SK-N-SH (cell line): Measurements from ENCODE around the gene RAB33B. TPM values are rescaled to one million over a fixed set of nuclear protein-coding genes. Genes with fewer than 3 reads are reported as not detected.

Experiments used
- CTCF ChIA-PET: fragments of 300-600, 350-600 bp; formaldehyde crosslinking; extraction: SDS; loops from one replicate; lab custom pipeline; 2021; lab: Yijun Ruan, JAX
- POLR2A ChIA-PET: fragments of 350-600 bp; sonication (Branson Sonifier 250); formaldehyde crosslinking; extraction: SDS; loops from one replicate; lab custom pipeline; 2020; ENCODE audit warnings: antibody characterized with exemption, inconsistent platforms; lab: Yijun Ruan, JAX
- DNase-seq: peaks from one replicate; pipeline ENCODE4 v3.0.0; 2012
- H2AFZ ChIP-seq: fragments of 200-600 bp; sonication (generic); 2 replicates; pipeline ENCODE4 v1.8.1; 2016; ENCODE audit warnings: antibody characterized with exemption, mild to moderate bottlenecking, low read depth
- H3F3A ChIP-seq: fragments of 200-600 bp; sonication (generic); replicated peaks from 2 replicates; pipeline ENCODE3; 2016; ENCODE audit warnings: antibody characterized with exemption, mild to moderate bottlenecking; ENCODE audit not compliant: insufficient read depth
- H3K27ac ChIP-seq, 2 experiments: fragments of 200-500 bp in 1 of 2; fragments of 200-600 bp in 1 of 2; sonication (Bioruptor generic) in 1 of 2; sonication (generic), shearing (Covaris generic) in 1 of 2; 2 replicates each; pipeline versions ENCODE4 v1.5.1 to v1.6.1; 2014 to 2016; ENCODE audit warnings: low read depth in 2 of 2, inconsistent platforms in 1 of 2, low read length in 1 of 2, mild to moderate bottlenecking in 1 of 2, mixed read lengths in 1 of 2
- H3K27me3 ChIP-seq: fragments of 200-600 bp; sonication (generic), shearing (Covaris generic); 2 replicates; pipeline ENCODE4 v1.6.1; 2016; ENCODE audit warnings: mixed run types; ENCODE audit not compliant: insufficient read depth
- H3K36me3 ChIP-seq, 2 experiments: fragments of 200-500 bp in 1 of 2; fragments of 200-600 bp in 1 of 2; sonication (Bioruptor generic) in 1 of 2; sonication (generic) in 1 of 2; replicated peaks in 1 of 2; 2 replicates each; pipeline versions ENCODE3 to v1.5.1; 2014 to 2016; ENCODE audit warnings: low read length in 1 of 2, mild to moderate bottlenecking in 1 of 2; ENCODE audit not compliant: insufficient read depth in 2 of 2, control insufficient read depth in 1 of 2
- H3K4me1 ChIP-seq, 2 experiments: fragments of 200-500 bp in 1 of 2; fragments of 200-600 bp in 1 of 2; sonication (Bioruptor generic) in 1 of 2; sonication (generic), shearing (Covaris generic) in 1 of 2; 2 replicates each; pipeline versions ENCODE4 v1.5.1 to v1.6.1; 2014 to 2016; ENCODE audit warnings: low read depth in 1 of 2, low read length in 1 of 2, mixed run types in 1 of 2; ENCODE audit not compliant: insufficient read depth in 2 of 2, control insufficient read depth in 1 of 2
- H3K4me2 ChIP-seq: fragments of 200-600 bp; sonication (generic), shearing (Covaris generic); 2 replicates; pipeline ENCODE4 v1.6.1; 2017; ENCODE audit warnings: mixed run types
- H3K4me3 ChIP-seq, 2 experiments: fragments of 200-500 bp in 1 of 2; fragments of 200-600 bp in 1 of 2; sonication (Bioruptor generic) in 1 of 2; sonication (generic), shearing (Covaris generic) in 1 of 2; 2 replicates each; pipeline versions ENCODE4 v1.5.1 to v1.8.1; 2014 to 2016; ENCODE audit warnings: low read depth in 2 of 2, inconsistent platforms in 1 of 2, low read length in 1 of 2, mild to moderate bottlenecking in 1 of 2, mixed read lengths in 1 of 2, moderate library complexity in 1 of 2
- H3K79me2 ChIP-seq: fragments of 200-600 bp; sonication (generic); 2 replicates; pipeline ENCODE4 v1.8.1; 2017; ENCODE audit warnings: mild to moderate bottlenecking; ENCODE audit not compliant: insufficient read depth
- H3K9ac ChIP-seq: fragments of 200-600 bp; sonication (generic); 2 replicates; pipeline ENCODE4 v1.6.1; 2017; ENCODE audit warnings: mixed run types
- H3K9me2 ChIP-seq: fragments of 200-600 bp; sonication (generic); 2 replicates; pipeline ENCODE4 v1.6.1; 2017; ENCODE audit warnings: mixed run types
- H3K9me3 ChIP-seq: fragments of 200-600 bp; sonication (generic); 2 replicates; pipeline ENCODE4 v1.6.1; 2017; ENCODE audit warnings: mixed run types, mild to moderate bottlenecking, moderate library complexity
- H4K20me1 ChIP-seq: fragments of 200-600 bp; sonication (generic); 2 replicates; pipeline ENCODE4 v1.6.1; 2017; ENCODE audit warnings: mild to moderate bottlenecking, mixed run types; ENCODE audit not compliant: insufficient read depth
- CHD2 ChIP-seq: fragments of 150-350 bp; IDR thresholded peaks from 2 replicates; pipeline ENCODE4 v1.6.1; 2018; ENCODE audit warnings: low read length; ENCODE audit not compliant: partially characterized antibody
- EZH2phosphoT487 ChIP-seq: fragments of 200-600 bp; sonication (generic); IDR thresholded peaks from 2 replicates; pipeline ENCODE4 v1.6.1; 2017; ENCODE audit warnings: low read depth, mixed run types, mild to moderate bottlenecking, antibody characterized with exemption, moderate library complexity, borderline replicate concordance
- FOSL2 ChIP-seq: IDR thresholded peaks from 2 replicates; pipeline ENCODE4 v1.4.0; 2012; ENCODE audit warnings: low read depth, mild to moderate bottlenecking, moderate library complexity, borderline replicate concordance
- FOXM1 ChIP-seq: IDR thresholded peaks from 2 replicates; pipeline ENCODE4 v1.4.0; 2012; ENCODE audit warnings: low read depth, mild to moderate bottlenecking
- GABPA ChIP-seq: IDR thresholded peaks from 2 replicates; pipeline ENCODE4 v1.4.0; 2012; ENCODE audit warnings: low read depth, mild to moderate bottlenecking
- GATA2 ChIP-seq: sonication (generic); formaldehyde crosslinking; IDR thresholded peaks from 2 replicates; pipeline ENCODE4 v1.5.0; 2020; ENCODE audit warnings: mild to moderate bottlenecking, missing genetic modification reagents
- JUND ChIP-seq: IDR thresholded peaks from 2 replicates; pipeline ENCODE4 v1.4.0; 2012
- MEF2A ChIP-seq: IDR thresholded peaks from 2 replicates; pipeline ENCODE4 v1.4.0; 2012; ENCODE audit warnings: low read depth, borderline replicate concordance
- MXI1 ChIP-seq: IDR thresholded peaks from 2 replicates; pipeline ENCODE4 v1.6.1; 2012; ENCODE audit warnings: mild to moderate bottlenecking, low read depth, low read length, improper control_type of control experiment
- NRF1 ChIP-seq: IDR thresholded peaks from 2 replicates; pipeline ENCODE4 v1.6.1; 2012; ENCODE audit warnings: low read depth, mild to moderate bottlenecking, low read length
- RAD21 ChIP-seq: IDR thresholded peaks from 2 replicates; pipeline ENCODE4 v1.6.1; 2012; ENCODE audit warnings: mild to moderate bottlenecking, low read length
- RFX5 ChIP-seq: IDR thresholded peaks from 2 replicates; pipeline ENCODE4 v1.6.1; 2012; ENCODE audit warnings: mild to moderate bottlenecking, improper control_type of control experiment, low read length
- RXRA ChIP-seq: IDR thresholded peaks from 2 replicates; pipeline ENCODE4 v1.4.0; 2012; ENCODE audit warnings: low read depth, mild to moderate bottlenecking, borderline replicate concordance
- TAF1 ChIP-seq: IDR thresholded peaks from 2 replicates; pipeline ENCODE4 v1.6.1; 2012; ENCODE audit warnings: low read depth, mild to moderate bottlenecking, low read length, moderate library complexity, borderline replicate concordance
- YY1 ChIP-seq: IDR thresholded peaks from 2 replicates; pipeline ENCODE4 v1.4.0; 2012; ENCODE audit warnings: low read depth, mild to moderate bottlenecking
- WGBS: methylation state at CpG from one replicate; pipeline ENCODE4 v1.1.6; 2017; ENCODE audit warnings: low lambda C conversion rate; 5-methylcytosine and 5-hydroxymethylcytosine counted together
- polyA plus RNA-seq, 3 experiments: library from polyadenylated mRNA; depleted of rRNA; stranded (reverse); fragments of >200 nt; gene quantifications; 2 replicates each; pipeline ENCODE4 v1.2.3, GENCODE V29; 2012
- TF ChIP-seq, protein P1 (sequence below): fragments of 150-350 bp; IDR thresholded peaks from 2 replicates; pipeline ENCODE4 v1.6.1; 2017; ENCODE audit warnings: antibody characterized with exemption, low read length, low read depth, borderline replicate concordance
- TF ChIP-seq, protein P2 (sequence below): IDR thresholded peaks from 2 replicates; pipeline ENCODE4; 2012
- TF ChIP-seq, protein P3 (sequence below): fragments of 150-350 bp; IDR thresholded peaks from 2 replicates; pipeline ENCODE4 v1.6.1; 2016; ENCODE audit warnings: mild to moderate bottlenecking, low read depth, low read length
- TF ChIP-seq, protein P4 (sequence below): IDR thresholded peaks from 2 replicates; pipeline ENCODE4 v1.6.1; 2012; ENCODE audit warnings: mild to moderate bottlenecking, low read depth, low read length, moderate library complexity
- TF ChIP-seq, protein P5 (sequence below): fragments of 200-600 bp; sonication (generic); IDR thresholded peaks from 2 replicates; pipeline ENCODE4 v1.6.1; 2017; ENCODE audit warnings: antibody characterized with exemption, mild to moderate bottlenecking, moderate library complexity

The RAB33B gene
- polyA plus RNA-seq, 1 of the 3 experiments (the other 2 are of a cell fraction): 2.3 TPM

DNA sequence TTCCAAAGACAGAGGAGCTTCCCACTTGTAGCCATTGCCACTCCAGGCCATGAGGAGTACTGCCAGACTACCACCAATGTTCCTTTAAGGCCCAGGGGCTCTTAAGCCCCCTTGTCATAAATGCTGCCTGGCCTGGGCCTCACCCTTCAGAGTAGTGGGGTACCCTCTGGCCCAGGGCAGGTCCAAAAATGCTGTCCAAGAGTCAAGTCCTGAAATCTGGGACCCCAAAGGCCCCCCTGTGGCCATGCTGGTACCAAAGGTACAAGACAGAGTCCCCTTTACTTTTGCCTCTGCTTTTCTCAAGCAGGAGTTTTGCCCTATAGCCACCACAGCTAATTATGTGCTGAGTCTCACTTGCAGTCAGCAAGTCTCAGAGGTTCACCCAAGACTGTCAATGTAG, 16.4 kb downstream of the RAB33B start:
- CTCF ChIA-PET: interaction anchor here (0.9 kb wide), 1 partner anchor 27 kb away, joined by 3 read pairs; no protein-coding TSS in a partner anchor
- POLR2A ChIA-PET: no interaction called here

DNA sequence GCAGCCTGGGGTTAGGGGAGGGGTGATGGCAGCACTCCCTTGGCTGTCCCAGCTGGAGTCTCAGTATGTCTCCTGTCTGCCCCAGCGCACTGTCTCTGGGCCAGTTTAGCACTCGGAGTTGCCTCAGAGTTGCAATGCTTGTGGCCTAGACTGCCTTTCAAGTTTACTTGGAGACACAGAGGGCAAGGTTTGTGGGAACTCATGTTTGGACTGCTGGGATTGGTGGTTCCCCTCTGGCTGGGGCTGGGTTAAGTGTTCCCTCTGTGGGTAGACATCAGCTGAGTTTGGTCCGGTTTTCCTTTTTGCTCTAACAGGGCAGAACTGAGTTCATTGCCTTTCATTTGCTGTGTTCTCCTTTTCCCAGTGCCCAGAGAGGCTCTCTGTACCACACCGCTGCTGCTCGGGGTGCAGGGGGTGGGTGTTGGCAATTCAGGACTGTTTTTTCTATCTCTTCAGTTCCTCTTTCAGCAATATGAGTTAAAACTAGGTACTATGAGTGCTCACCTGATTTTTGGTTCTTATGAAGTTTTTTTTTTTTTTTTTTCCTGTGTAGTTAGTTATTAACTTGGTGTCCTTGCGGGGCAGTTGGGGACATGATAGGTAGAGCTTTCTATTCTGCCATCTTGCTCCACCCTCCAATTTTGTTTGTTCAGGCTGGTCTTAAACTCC, 17.2 kb downstream of the RAB33B start:
- Histone ChIP-seq H3K27me3 (no peaks in the 10 kb centered on the region), H3K36me3 (peaks cover 14 to 35% of the 10 kb centered on the region in 2 experiments), H4K20me1 (no peaks in the 10 kb centered on the region), H3K79me2 (peaks cover 52% of the 10 kb centered on the region), H3K4me3 (no peak overlapping the region), H3K4me2 (no peak overlapping the region), H3K27ac (no peak overlapping the region), H2AFZ (no peak overlapping the region), H3F3A (peaks cover 7% of the 10 kb centered on the region), H3K9me3 (no peaks in the 10 kb centered on the region; the same call in 1 of the 2 replicates), H3K4me1 (no peaks in the 10 kb centered on the region), H3K9ac (no peak overlapping the region), H3K9me2 (no peaks in the 10 kb centered on the region)
- WGBS: 98% methylated on average over 6 of the region's 6 CpGs
- CTCF ChIA-PET: interaction anchor here (0.9 to 1.0 kb wide), 2 partner anchors 26 to 133 kb away, joined by 3 read pairs; no protein-coding TSS in a partner anchor
- POLR2A ChIA-PET: no interaction called here
- no peak for DNase-seq
- TF ChIP-seq RFX5: no peak
- no peak for TF ChIP-seq GATA2 (CRISPR knock-in tag)
- TF ChIP-seq, protein P1, sequence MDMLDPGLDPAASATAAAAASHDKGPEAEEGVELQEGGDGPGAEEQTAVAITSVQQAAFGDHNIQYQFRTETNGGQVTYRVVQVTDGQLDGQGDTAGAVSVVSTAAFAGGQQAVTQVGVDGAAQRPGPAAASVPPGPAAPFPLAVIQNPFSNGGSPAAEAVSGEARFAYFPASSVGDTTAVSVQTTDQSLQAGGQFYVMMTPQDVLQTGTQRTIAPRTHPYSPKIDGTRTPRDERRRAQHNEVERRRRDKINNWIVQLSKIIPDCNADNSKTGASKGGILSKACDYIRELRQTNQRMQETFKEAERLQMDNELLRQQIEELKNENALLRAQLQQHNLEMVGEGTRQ: no peak
- TF ChIP-seq, protein P2, sequence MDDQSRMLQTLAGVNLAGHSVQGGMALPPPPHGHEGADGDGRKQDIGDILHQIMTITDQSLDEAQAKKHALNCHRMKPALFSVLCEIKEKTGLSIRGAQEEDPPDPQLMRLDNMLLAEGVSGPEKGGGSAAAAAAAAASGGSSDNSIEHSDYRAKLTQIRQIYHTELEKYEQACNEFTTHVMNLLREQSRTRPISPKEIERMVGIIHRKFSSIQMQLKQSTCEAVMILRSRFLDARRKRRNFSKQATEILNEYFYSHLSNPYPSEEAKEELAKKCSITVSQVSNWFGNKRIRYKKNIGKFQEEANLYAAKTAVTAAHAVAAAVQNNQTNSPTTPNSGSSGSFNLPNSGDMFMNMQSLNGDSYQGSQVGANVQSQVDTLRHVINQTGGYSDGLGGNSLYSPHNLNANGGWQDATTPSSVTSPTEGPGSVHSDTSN: no peak
- TF ChIP-seq FOSL2: no peak
- TF ChIP-seq, protein P3, sequence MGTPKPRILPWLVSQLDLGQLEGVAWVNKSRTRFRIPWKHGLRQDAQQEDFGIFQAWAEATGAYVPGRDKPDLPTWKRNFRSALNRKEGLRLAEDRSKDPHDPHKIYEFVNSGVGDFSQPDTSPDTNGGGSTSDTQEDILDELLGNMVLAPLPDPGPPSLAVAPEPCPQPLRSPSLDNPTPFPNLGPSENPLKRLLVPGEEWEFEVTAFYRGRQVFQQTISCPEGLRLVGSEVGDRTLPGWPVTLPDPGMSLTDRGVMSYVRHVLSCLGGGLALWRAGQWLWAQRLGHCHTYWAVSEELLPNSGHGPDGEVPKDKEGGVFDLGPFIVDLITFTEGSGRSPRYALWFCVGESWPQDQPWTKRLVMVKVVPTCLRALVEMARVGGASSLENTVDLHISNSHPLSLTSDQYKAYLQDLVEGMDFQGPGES: no peak
- TF ChIP-seq RAD21: no peak
- no peak for TF ChIP-seq YY1
- TF ChIP-seq, protein P4, sequence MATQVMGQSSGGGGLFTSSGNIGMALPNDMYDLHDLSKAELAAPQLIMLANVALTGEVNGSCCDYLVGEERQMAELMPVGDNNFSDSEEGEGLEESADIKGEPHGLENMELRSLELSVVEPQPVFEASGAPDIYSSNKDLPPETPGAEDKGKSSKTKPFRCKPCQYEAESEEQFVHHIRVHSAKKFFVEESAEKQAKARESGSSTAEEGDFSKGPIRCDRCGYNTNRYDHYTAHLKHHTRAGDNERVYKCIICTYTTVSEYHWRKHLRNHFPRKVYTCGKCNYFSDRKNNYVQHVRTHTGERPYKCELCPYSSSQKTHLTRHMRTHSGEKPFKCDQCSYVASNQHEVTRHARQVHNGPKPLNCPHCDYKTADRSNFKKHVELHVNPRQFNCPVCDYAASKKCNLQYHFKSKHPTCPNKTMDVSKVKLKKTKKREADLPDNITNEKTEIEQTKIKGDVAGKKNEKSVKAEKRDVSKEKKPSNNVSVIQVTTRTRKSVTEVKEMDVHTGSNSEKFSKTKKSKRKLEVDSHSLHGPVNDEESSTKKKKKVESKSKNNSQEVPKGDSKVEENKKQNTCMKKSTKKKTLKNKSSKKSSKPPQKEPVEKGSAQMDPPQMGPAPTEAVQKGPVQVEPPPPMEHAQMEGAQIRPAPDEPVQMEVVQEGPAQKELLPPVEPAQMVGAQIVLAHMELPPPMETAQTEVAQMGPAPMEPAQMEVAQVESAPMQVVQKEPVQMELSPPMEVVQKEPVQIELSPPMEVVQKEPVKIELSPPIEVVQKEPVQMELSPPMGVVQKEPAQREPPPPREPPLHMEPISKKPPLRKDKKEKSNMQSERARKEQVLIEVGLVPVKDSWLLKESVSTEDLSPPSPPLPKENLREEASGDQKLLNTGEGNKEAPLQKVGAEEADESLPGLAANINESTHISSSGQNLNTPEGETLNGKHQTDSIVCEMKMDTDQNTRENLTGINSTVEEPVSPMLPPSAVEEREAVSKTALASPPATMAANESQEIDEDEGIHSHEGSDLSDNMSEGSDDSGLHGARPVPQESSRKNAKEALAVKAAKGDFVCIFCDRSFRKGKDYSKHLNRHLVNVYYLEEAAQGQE: no peak
- no peak for TF ChIP-seq EZH2phosphoT487
- TF ChIP-seq CHD2: no peak
- no peak for TF ChIP-seq MXI1

More for the DNA sequence above, 16.4 kb downstream of the RAB33B start:
- no peaks in the 10 kb centered on the region for H4K20me1 ChIP-seq
- peaks cover 7% of the 10 kb centered on the region for H3F3A ChIP-seq
- no peak for DNase-seq
- H3K9me3 ChIP-seq: no peaks in the 10 kb centered on the region; the same call in 1 of the 2 replicates
- H3K4me2 ChIP-seq: no peak overlapping the region
- no peak overlapping the region for H3K9ac ChIP-seq
- no peak overlapping the region for H2AFZ ChIP-seq
- no peak overlapping the region for H3K4me3 ChIP-seq
- peaks cover 14 to 27% of the 10 kb centered on the region in 2 experiments for H3K36me3 ChIP-seq
- H3K9me2 ChIP-seq: no peaks in the 10 kb centered on the region
- H3K4me1 ChIP-seq: no peaks in the 10 kb centered on the region
- H3K27me3 ChIP-seq: no peaks in the 10 kb centered on the region
- peaks cover 60% of the 10 kb centered on the region for H3K79me2 ChIP-seq
- H3K27ac ChIP-seq: no peak overlapping the region
- TF ChIP-seq JUND (no peak), FOXM1 (no peak), GABPA (no peak), NRF1 (no peak), TAF1 (no peak), MEF2A (no peak), RXRA (no peak), CHD2 (no peak)
- TF ChIP-seq, protein P5, sequence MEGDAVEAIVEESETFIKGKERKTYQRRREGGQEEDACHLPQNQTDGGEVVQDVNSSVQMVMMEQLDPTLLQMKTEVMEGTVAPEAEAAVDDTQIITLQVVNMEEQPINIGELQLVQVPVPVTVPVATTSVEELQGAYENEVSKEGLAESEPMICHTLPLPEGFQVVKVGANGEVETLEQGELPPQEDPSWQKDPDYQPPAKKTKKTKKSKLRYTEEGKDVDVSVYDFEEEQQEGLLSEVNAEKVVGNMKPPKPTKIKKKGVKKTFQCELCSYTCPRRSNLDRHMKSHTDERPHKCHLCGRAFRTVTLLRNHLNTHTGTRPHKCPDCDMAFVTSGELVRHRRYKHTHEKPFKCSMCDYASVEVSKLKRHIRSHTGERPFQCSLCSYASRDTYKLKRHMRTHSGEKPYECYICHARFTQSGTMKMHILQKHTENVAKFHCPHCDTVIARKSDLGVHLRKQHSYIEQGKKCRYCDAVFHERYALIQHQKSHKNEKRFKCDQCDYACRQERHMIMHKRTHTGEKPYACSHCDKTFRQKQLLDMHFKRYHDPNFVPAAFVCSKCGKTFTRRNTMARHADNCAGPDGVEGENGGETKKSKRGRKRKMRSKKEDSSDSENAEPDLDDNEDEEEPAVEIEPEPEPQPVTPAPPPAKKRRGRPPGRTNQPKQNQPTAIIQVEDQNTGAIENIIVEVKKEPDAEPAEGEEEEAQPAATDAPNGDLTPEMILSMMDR: no peak
